Psoas muscle (tissue), 8 donors: ENCODE results near the gene ECD. TPM values are rescaled to one million over a fixed set of nuclear protein-coding genes. Genes with fewer than 3 reads are reported as not detected.

Experiments used
- ATAC-seq, 4 donors: fragments of 200-7000 bp; cut with Tn5 transposase; one replicate each; pipeline ENCODE4 v1.9.1; 2020; ENCODE audit warnings: moderate library complexity in 3 of 4, mild to moderate bottlenecking in 2 of 4
- DNase-seq, 2 donors: peaks; one replicate each; pipeline ENCODE4 v3.0.0-alpha.2; 2020
- H3K27ac ChIP-seq: fragments of 200-600 bp; one replicate; pipeline ENCODE4 v1.8.0; 2022
- H3K27me3 ChIP-seq, 3 donors: fragments of 200-600 bp in 1 of 3; one replicate each; pipeline versions ENCODE4 v1.6.1 to v1.8.0; 2013 to 2022; ENCODE audit warnings: low read length in 2 of 3, mild to moderate bottlenecking in 2 of 3, moderate library complexity in 1 of 3; ENCODE audit not compliant: insufficient read depth in 3 of 3
- H3K36me3 ChIP-seq, 2 donors: fragments of 200-600 bp in 1 of 2; one replicate each; pipeline versions ENCODE4 v1.6.1 to v1.8.0; 2013 to 2022; ENCODE audit warnings: low read depth in 1 of 2, mild to moderate bottlenecking in 1 of 2, moderate library complexity in 1 of 2; ENCODE audit not compliant: insufficient read depth in 1 of 2
- H3K4me1 ChIP-seq: fragments of 200-600 bp; one replicate; pipeline ENCODE4 v1.8.0; 2022
- H3K4me3 ChIP-seq: fragments of 200-600 bp; one replicate; pipeline ENCODE4 v1.8.0; 2022; ENCODE audit warnings: mild to moderate bottlenecking
- H3K9me3 ChIP-seq: fragments of 200-600 bp; one replicate; pipeline ENCODE4 v1.8.0; 2022
- WGBS, 3 donors: extraction: QIAGEN DNeasy Blood & Tissue Kit; methylation state at CpG; one replicate each; pipeline versions ENCODE4 v1.1.6 to v1.1.7; 2013; 5-methylcytosine and 5-hydroxymethylcytosine counted together
- intact Hi-C, 2 donors: fragments of 100-400 bp; cut with DNase I; formaldehyde crosslinking; loops; one replicate each; pipeline versions ENCODE4 v1.11.0 to v1.14.2; 2022
- polyA plus RNA-seq, 3 donors: library from polyadenylated mRNA; stranded (reverse); fragments of 200-250 nt; gene quantifications; one replicate each; pipeline ENCODE4 v1.2.3, GENCODE V29; 2013
- total RNA-seq, 4 donors: library from RNA; stranded (reverse); fragmentation: NEBNext Ultra II Directional in 2 of 4; extraction: Animal tissue kit (Norgen Biotek cat#: 25700) in 2 of 4; gene quantifications; one replicate each; pipeline versions ENCODE4 v1.2.1 to v1.2.4, GENCODE V29; 2021 to 2023
- TF ChIP-seq, protein P1 (sequence below): fragments of 200-600 bp; IDR thresholded peaks from one replicate; pipeline ENCODE4 v1.8.0; 2022; ENCODE audit warnings: antibody characterized with exemption
- donor health status: healthy with polysubstance abuse.
- donor health status: DM: no; HTN: no; CAD: no; lungs with moderate emphysema.
- donor health status: Bipolar disorder and iron deficiency.
- donor health status: healthy.
- donor health status: DM: yes; HTN: yes; CAD: no.
- donor health status: DM: no; HTN: no; CAD: no.
- donor health status: DM: no; HTN: no; CAD: no.
- donor health status: DM: yes; HTN: yes; CAD: no.

The ECD gene
- total and polyA plus RNA-seq, 7 donors = 7.0 to 17.1 (median 12.2) TPM

DNA sequence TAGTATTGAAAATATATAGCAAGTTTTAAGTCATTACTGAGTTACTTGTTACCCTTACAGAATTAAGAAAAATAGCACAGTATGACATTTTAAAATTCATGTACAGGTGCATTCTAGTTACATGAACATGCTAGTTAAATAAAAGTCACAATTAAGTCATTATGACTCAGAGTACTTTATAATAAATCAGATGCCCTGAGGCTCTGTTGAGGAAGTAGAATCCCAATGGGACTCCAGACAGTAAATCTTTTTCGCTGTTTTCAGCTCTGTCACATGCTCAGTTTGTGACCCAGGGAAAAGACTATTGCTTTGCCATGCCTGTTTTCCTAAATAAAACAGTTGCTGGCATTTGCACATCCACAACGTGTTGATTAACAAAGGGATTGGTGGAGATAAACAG lies 36.5 kb downstream of the ECD start:
- H3K4me1 ChIP-seq = no peaks in the 10 kb centered on the region
- whole genome bisulfite sequencing, 3 donors = 37 to 50% (median 43%) methylated on average over 2 of the region's 2 CpGs
- intact Hi-C loops = loop anchor here in 1 of 2 donors (10.0 kb wide), 1 partner anchor 254 kb away; no protein-coding TSS in a partner anchor
- H3K36me3 ChIP-seq = peaks cover 7 to 100% of the 10 kb centered on the region in 2 donors
- H3K4me3 ChIP-seq = no peak overlapping the region
- H3K9me3 ChIP-seq = no peaks in the 10 kb centered on the region
- ATAC-seq (peak in 1 of 4 donors; percentile 35), DNase-seq (no peak)
- H3K27me3 ChIP-seq = no peaks in the 10 kb centered on the region
- no peak overlapping the region for H3K27ac ChIP-seq
- TF ChIP-seq, protein P1, sequence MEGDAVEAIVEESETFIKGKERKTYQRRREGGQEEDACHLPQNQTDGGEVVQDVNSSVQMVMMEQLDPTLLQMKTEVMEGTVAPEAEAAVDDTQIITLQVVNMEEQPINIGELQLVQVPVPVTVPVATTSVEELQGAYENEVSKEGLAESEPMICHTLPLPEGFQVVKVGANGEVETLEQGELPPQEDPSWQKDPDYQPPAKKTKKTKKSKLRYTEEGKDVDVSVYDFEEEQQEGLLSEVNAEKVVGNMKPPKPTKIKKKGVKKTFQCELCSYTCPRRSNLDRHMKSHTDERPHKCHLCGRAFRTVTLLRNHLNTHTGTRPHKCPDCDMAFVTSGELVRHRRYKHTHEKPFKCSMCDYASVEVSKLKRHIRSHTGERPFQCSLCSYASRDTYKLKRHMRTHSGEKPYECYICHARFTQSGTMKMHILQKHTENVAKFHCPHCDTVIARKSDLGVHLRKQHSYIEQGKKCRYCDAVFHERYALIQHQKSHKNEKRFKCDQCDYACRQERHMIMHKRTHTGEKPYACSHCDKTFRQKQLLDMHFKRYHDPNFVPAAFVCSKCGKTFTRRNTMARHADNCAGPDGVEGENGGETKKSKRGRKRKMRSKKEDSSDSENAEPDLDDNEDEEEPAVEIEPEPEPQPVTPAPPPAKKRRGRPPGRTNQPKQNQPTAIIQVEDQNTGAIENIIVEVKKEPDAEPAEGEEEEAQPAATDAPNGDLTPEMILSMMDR = no peak

DNA sequence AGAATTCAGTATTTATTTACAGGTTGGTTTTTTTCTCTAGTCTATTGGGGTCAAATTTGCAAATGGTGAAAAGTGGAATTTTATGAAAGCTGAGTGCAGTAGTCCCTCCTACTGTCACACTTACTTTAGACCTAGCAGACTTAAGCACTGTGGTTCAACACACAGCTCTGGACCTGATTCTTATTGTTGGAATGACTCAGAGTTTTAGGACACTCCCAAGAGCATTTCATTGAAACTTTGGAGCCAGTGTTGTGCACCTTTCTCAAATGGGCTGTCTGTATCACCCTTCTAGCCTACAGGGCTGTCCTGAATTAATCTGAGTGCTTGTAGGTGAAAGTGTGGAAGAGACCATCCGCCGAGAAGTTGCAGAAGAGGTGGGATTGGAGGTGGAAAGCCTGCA lies 41.5 kb downstream of the ECD start:
- Histone ChIP-seq H3K27me3 (no peaks in the 10 kb centered on the region), H3K4me3 (no peak overlapping the region), H3K36me3 (peaks cover 0 to 95% of the 10 kb centered on the region in 2 donors), H3K4me1 (no peaks in the 10 kb centered on the region), H3K27ac (no peak overlapping the region), H3K9me3 (no peaks in the 10 kb centered on the region)
- ATAC-seq (no peak), DNase-seq (no peak)
- WGBS, 3 donors = 98 to 100% (median 98%) methylated on average over 2 of the region's 2 CpGs
- TF ChIP-seq, protein P1 = no peak
- intact Hi-C loops = loop anchor here in 1 of 2 donors (5.0 kb wide), 1 partner anchor 34 kb away; no protein-coding TSS in a partner anchor

DNA sequence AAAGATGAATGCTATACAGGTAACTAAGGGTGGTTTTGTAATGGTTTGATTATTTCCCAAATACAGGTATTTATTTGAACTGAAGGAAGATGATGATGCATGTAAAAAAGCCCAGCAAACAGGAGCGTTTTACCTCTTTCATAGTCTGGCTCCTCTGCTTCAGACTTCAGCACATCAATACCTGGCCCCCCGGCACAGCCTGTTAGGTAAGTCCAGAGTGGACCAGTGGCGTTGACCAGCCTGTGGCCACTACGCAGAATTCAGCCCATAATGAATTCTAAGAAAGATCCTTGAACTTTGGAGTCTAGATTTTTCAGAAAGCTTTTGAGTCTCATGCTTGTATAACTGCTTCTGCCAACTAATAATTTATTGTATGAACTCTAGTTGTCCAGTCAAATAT lies 47.9 kb downstream of the ECD start:
- intact Hi-C loops = loop anchor here in 1 of 2 donors (5.0 kb wide), 1 partner anchor 33 kb away; no protein-coding TSS in a partner anchor
- Histone ChIP-seq H3K36me3 (peaks cover 0 to 54% of the 10 kb centered on the region in 2 donors), H3K27ac (peak overlapping the region; percentile 31), H3K27me3 (no peaks in the 10 kb centered on the region), H3K9me3 (no peaks in the 10 kb centered on the region), H3K4me1 (peaks cover 17% of the 10 kb centered on the region), H3K4me3 (no peak overlapping the region)
- DNase-seq (no peak), ATAC-seq (no peak)
- TF ChIP-seq, protein P1 = no peak
- 93 to 95% (median 93%) methylated on average over 4 of the region's 4 CpGs for WGBS, 3 donors

DNA sequence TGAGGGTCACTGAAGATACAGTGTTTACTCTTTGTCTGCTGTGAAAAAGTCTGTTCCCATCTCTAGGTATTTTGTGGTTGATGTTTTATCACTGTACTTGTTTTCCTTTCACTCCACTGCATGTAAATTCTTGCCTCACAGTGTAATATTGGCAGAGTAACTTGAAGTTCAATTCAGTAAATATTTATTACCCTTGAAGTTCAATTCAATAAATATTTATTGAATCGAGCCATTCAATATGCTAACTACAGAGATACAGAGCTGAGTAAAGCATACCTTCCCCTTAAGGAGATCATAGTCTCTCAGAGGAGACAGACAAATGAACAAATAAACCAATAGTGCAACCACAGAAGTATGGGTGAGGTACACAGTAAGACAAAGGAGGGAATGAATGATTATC lies 48.4 kb downstream of the ECD start:
- TF ChIP-seq, protein P1 = no peak
- 94 to 96% (median 94%) methylated on average over 1 of the region's 1 CpG for WGBS, 3 donors
- DNase-seq (no peak), ATAC-seq (no peak)
- Histone ChIP-seq H3K9me3 (no peaks in the 10 kb centered on the region), H3K27ac (peak overlapping the region; percentile 75), H3K27me3 (no peaks in the 10 kb centered on the region), H3K4me1 (peaks cover 17% of the 10 kb centered on the region), H3K4me3 (no peak overlapping the region), H3K36me3 (peaks cover 0 to 49% of the 10 kb centered on the region in 2 donors)
- intact Hi-C loops = no loop called here
